ENCODE measurements around the gene TUFM.
"Not testable (repeated sequence)": the region's sequence is repeated elsewhere in the genome, so short reads cannot be mapped to it uniquely, and the experiment has no call there.

TUFM gene

GRCh38 chr16:28846080-28846932 lies at the start of gene TUFM:
Gene TUFM (minus strand): TSS chr16:28846348. CDS start chr16:28846269, 79 bp downstream.
- DNase-seq: peak; percentile 95 to 96

GRCh38 chr16:28895609-28896008 lies 49.5 kb upstream of the TUFM start:
- DNase-seq: no peak

- no peak for DNase-seq
Observed at GRCh38 chr16:28893291-28893690, 47.1 kb upstream of the TUFM start.

GRCh38 chr16:28891964-28892890 lies 46.1 kb upstream of the TUFM start:
- DNase-seq: no peak

GRCh38 chr16:28890355-28890754 lies 44.2 kb upstream of the TUFM start:
- not testable (repeated sequence) for DNase-seq

GRCh38 chr16:28886945-28887344 lies 40.8 kb upstream of the TUFM start:
- no peak for DNase-seq

GRCh38 chr16:28884045-28884444 lies 37.9 kb upstream of the TUFM start:
- no peak for DNase-seq

- no peak for DNase-seq
Observed at GRCh38 chr16:28883221-28883996, 37.3 kb upstream of the TUFM start.

GRCh38 chr16:28882551-28883160 lies 36.5 kb upstream of the TUFM start:
- no peak for DNase-seq

GRCh38 chr16:28881565-28881964 lies 35.4 kb upstream of the TUFM start:
- not testable (repeated sequence) for DNase-seq

- no peak for DNase-seq
Observed at GRCh38 chr16:28880955-28881354, 34.8 kb upstream of the TUFM start.

GRCh38 chr16:28880589-28880915 lies 34.4 kb upstream of the TUFM start:
- no peak for DNase-seq

GRCh38 chr16:28879841-28880588 lies 33.9 kb upstream of the TUFM start:
- DNase-seq: peak; percentile 82 to 90

GRCh38 chr16:28879261-28879840 lies 33.2 kb upstream of the TUFM start:
- DNase-seq: no peak

GRCh38 chr16:28878083-28878926 lies 32.2 kb upstream of the TUFM start, which contains the start of gene ATP2A1:
Gene ATP2A1 (plus strand): TSS chr16:28878488. CDS start chr16:28878672, 184 bp downstream.
- DNase-seq: no peak

GRCh38 chr16:28877655-28878000 lies 31.5 kb upstream of the TUFM start:
- no peak for DNase-seq

GRCh38 chr16:28876973-28877654 lies 31.0 kb upstream of the TUFM start:
- DNase-seq: no peak

- no peak for DNase-seq
Observed at GRCh38 chr16:28876019-28876659, 30.0 kb upstream of the TUFM start.

Measured in stimulated activated CD4-positive, alpha-beta T cell treated with anti-CD3 and anti-CD28 coated beads, Interleukin-2, amount 100 ng/mL, for 48 hours (primary cell).